Gastroesophageal sphincter (tissue), 4 donors: ENCODE data around the gene UBR4. TPM values are rescaled to one million over a fixed set of nuclear protein-coding genes. Genes with fewer than 3 reads are reported as not detected.
"Not testable (repeated sequence)": the region's sequence is repeated elsewhere in the genome, so short reads cannot be mapped to it uniquely, and the experiment has no call there.

ENCODE experiments used
- ATAC-seq: fragments of 150-250 bp; one replicate; pipeline ENCODE4 v1.9.1; 2016; ENCODE audit warnings: mild to moderate bottlenecking, moderate library complexity
- H3K27ac ChIP-seq, 4 donors: fragments of 200-600 bp; sonication (generic) in 3 of 4; 1 replicate in 3 of 4; 2 replicates in 1 of 4; pipeline ENCODE4 v1.5.1; 2016 to 2019
- H3K27me3 ChIP-seq: fragments of 200-600 bp; sonication (generic); one replicate; pipeline ENCODE4 v1.5.1; 2019
- H3K36me3 ChIP-seq, 2 donors: fragments of 200-600 bp; sonication (generic); one replicate each; pipeline ENCODE4 v1.5.1; 2019; ENCODE audit warnings: control low read depth in 1 of 2
- H3K4me1 ChIP-seq, 3 donors: fragments of 200-600 bp; sonication (generic); 1 replicate in 2 of 3; 2 replicates in 1 of 3; pipeline ENCODE4 v1.5.1; 2016 to 2019; ENCODE audit warnings: control low read depth in 2 of 3
- H3K4me3 ChIP-seq, 2 donors: fragments of 200-600 bp; sonication (generic); one replicate each; pipeline ENCODE4 v1.5.1; 2019; ENCODE audit warnings: mild to moderate bottlenecking in 1 of 2, moderate library complexity in 1 of 2
- H3K9me3 ChIP-seq, 3 donors: fragments of 200-600 bp; sonication (generic); one replicate each; pipeline ENCODE4 v1.5.1; 2017 to 2019; ENCODE audit warnings: control low read depth in 2 of 3
- CTCF ChIP-seq, 4 experiments: fragments of 200-600 bp in 2 of 4; fragments of 450-650 bp in 2 of 4; sonication (generic) in 1 of 4; IDR thresholded peaks; one replicate each; pipeline ENCODE4 v1.5.1; 2017 to 2019; ENCODE audit warnings: antibody characterized with exemption in 4 of 4, mild to moderate bottlenecking in 2 of 4, moderate library complexity in 2 of 4
- EP300 ChIP-seq: sonication (generic); formaldehyde crosslinking; IDR thresholded peaks from one replicate; pipeline ENCODE4 v1.6.1; 2017; ENCODE audit warnings: antibody characterized with exemption, mild to moderate bottlenecking
- POLR2A ChIP-seq, 2 donors: fragments of 450-650 bp; IDR thresholded peaks; one replicate each; pipeline ENCODE4 v1.6.1; 2017; ENCODE audit warnings: antibody characterized with exemption in 2 of 2, mild to moderate bottlenecking in 2 of 2, moderate library complexity in 1 of 2
- POLR2AphosphoS5 ChIP-seq: sonication (generic); formaldehyde crosslinking; IDR thresholded peaks from one replicate; pipeline ENCODE4 v1.6.1; 2017; ENCODE audit warnings: antibody characterized with exemption
- WGBS, 2 donors: methylation state at CpG; one replicate each; pipeline ENCODE4 v1.1.5; 2018; ENCODE audit warnings: low coverage in 1 of 2; 5-methylcytosine and 5-hydroxymethylcytosine counted together
- total RNA-seq, 4 donors: library from RNA; depleted of rRNA; stranded (reverse); fragments of >200 nt; gene quantifications; one replicate each; pipeline ENCODE4 v1.1.0, GENCODE V29; 2016

The UBR4 gene
- 100 to 1,000 TPM in 3 of 4 donors, 10 to 100 TPM in 1; 79.3 to 200 (median 191) TPM for total RNA-seq

DNA sequence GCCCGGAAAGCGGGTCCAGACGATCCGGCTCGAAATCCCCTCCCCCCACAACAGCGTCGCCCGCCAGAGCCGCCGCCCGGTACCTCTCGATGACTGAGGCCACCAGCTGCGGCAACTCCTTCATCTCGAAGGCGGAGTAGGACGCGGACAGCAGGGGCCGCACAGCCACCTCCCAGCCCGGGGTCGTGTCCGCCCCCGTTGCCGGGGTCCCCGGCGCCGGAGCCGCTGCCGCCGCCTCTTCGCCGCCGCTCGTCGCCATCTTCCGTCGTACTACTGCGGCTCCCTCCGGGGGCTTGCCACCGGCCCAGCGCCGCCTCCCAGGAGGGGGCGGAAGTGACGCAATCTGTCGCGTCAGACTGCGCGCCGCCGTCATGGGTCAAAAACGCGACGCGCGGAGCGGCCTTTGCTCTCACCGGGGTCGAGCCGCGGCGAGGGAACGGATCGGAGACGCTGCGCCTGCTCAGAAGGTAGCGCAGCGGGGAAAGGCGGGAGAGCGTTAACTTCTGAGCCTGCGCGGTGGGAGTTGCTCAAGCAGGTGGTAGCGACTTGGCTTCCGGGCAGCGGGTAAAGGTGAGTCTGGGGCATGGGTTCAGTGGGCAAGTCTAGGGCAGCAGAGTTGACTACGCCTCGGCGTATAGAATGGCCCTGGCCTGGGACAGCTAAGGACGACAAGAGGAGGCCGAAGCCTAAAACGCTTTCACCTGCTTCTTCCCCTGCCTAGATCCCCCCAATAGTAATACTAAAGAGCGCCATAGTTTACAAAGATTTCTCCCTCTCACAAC is at the start of gene UBR4:
Gene UBR4 (minus strand): TSS at position 277 of the 782 bp plus-strand sequence. CDS start 18 bp downstream, at position 259.
- no peaks in the 10 kb centered on the region for H3K9me3 ChIP-seq
- peaks cover 15 to 74% (median 33%) of the 10 kb centered on the region in 3 donors for H3K4me1 ChIP-seq
- no peaks in the 10 kb centered on the region for H3K27me3 ChIP-seq
- 0% methylated on average over 3 to 5 of the region's 80 CpGs for WGBS, 2 donors
- ATAC-seq, result peak; percentile 98
- TF ChIP-seq EP300, result no peak
- TF ChIP-seq POLR2AphosphoS5, result peak; percentile 98
- peak; percentile 98 for TF ChIP-seq POLR2A (IDR thresholded peaks at IDR 0.05)
- TF ChIP-seq CTCF (IDR thresholded peaks at IDR 0.05), result peak in 1 of 4 experiments; percentile 13
- peaks cover 0 to 22% of the 10 kb centered on the region in 2 donors for H3K36me3 ChIP-seq
- peak within 1 kb of the TSS; percentile 73 to 99 (median 96) for H3K27ac ChIP-seq
- peak within 1 kb of the TSS; percentile 40 to 93 for H3K4me3 ChIP-seq

DNA sequence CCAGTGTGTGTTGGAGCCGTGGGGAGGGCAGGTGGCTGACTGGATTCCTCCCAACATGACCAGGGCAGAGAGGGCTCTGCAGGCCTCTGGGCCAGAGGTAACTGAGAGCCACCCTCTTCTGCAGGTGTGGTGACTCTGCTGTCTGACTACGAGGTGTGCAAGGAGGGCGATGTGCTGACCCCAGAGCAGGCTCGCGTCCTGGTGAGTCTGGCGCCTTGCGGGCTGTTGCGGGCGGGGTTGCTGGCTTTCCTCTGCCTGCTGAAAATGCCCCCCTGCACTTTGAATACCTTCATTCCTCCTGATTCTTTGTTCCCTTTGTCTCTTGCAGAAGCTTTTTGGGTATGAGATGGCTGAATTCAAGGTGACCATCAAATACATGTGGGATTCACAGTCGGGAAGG is 48.3 kb upstream of the UBR4 start:
- Histone ChIP-seq H3K9me3 (no peaks in the 10 kb centered on the region), H3K27ac (no peak overlapping the region), H3K4me3 (no peak overlapping the region), H3K4me1 (peaks cover 0 to 9% (median 3%) of the 10 kb centered on the region in 3 donors), H3K27me3 (no peaks in the 10 kb centered on the region), H3K36me3 (peaks cover 0 to 61% of the 10 kb centered on the region in 2 donors)
- ATAC-seq, result no peak
- 60% methylated on average over 1 of the region's 10 CpGs; no CpG with 5 or more reads in 1 of the 2 donors for WGBS, 2 donors
- TF ChIP-seq EP300, result no peak
- no peak for TF ChIP-seq POLR2A (IDR thresholded peaks at IDR 0.05)
- TF ChIP-seq CTCF (IDR thresholded peaks at IDR 0.05), result no peak
- TF ChIP-seq POLR2AphosphoS5, result no peak

GRCh38 chr1:19257178-19257914 is 47.3 kb upstream of the UBR4 start:
- no peak overlapping the region for H3K27ac ChIP-seq
- no peaks in the 10 kb centered on the region for H3K9me3 ChIP-seq
- peaks cover 2 to 19% (median 13%) of the 10 kb centered on the region in 3 donors for H3K4me1 ChIP-seq
- no peak for ATAC-seq
- no peak overlapping the region for H3K4me3 ChIP-seq
- H3K27me3 ChIP-seq, result no peaks in the 10 kb centered on the region
- peaks cover 0 to 61% of the 10 kb centered on the region in 2 donors for H3K36me3 ChIP-seq
- TF ChIP-seq POLR2A (IDR thresholded peaks at IDR 0.05), result no peak
- TF ChIP-seq CTCF (IDR thresholded peaks at IDR 0.05), result no peak
- TF ChIP-seq POLR2AphosphoS5, result no peak
- no peak for TF ChIP-seq EP300
- WGBS, 2 donors, result 51 to 80% methylated on average over 7 to 9 of the region's 15 CpGs

DNA sequence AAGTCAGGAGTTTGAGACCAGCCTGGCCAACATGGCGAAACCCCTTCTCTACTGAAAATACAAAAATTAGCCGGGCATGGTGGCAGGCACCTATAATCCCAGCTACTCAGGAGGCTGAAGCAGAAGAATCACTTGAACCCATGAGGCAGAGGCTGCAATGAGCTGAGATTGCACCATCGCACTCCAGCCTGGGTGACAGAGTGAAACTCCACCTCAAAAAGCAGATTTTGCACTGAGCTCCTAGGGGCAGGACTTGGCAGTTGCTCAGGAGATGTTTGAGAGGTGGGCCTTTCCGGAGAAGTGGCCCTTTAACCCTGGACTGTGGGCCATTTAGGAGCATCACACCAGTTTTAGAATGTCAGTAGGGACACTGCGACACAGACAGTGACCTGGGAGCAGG is 46.2 kb upstream of the UBR4 start:
- WGBS, 2 donors, result 100% methylated on average over 3 of the region's 5 CpGs; no CpG with 5 or more reads in 1 of the 2 donors
- ATAC-seq, result not testable (repeated sequence)

GRCh38 chr1:19255288-19255687 is 45.2 kb upstream of the UBR4 start:
- no peak for ATAC-seq
- Histone ChIP-seq H3K27ac (no peak overlapping the region), H3K27me3 (no peaks in the 10 kb centered on the region), H3K4me3 (no peak overlapping the region), H3K9me3 (no peaks in the 10 kb centered on the region), H3K4me1 (peaks cover 2 to 33% (median 22%) of the 10 kb centered on the region in 3 donors), H3K36me3 (peaks cover 0 to 53% of the 10 kb centered on the region in 2 donors)
- 70 to 76% methylated on average over 2 to 3 of the region's 4 CpGs for WGBS, 2 donors
- TF ChIP-seq EP300, result no peak
- TF ChIP-seq POLR2A (IDR thresholded peaks at IDR 0.05), result no peak
- TF ChIP-seq CTCF (IDR thresholded peaks at IDR 0.05), result no peak
- TF ChIP-seq POLR2AphosphoS5, result no peak

More for the DNA sequence above, 46.2 kb upstream of the UBR4 start:
- not testable (repeated sequence) for H3K9me3 ChIP-seq, H3K27me3 ChIP-seq, H3K4me3 ChIP-seq, H3K27ac ChIP-seq
- Histone ChIP-seq H3K36me3 (peaks cover 0 to 61% of the 10 kb centered on the region in 2 donors), H3K4me1 (peaks cover 2 to 24% (median 15%) of the 10 kb centered on the region in 3 donors)
